ENCODE measurements around the gene ZBBX.

- no peak for TF ChIP-seq POLR2A (IDR thresholded peaks at IDR 0.05; ENCODE audit: low read depth, low read length)
- TF ChIP-seq TAF1 (IDR thresholded peaks at IDR 0.05; ENCODE audit: borderline replicate concordance, low read depth, low read length): no peak
These were observed 16.0 kb upstream of the ZBBX start for GRCh38 chr3:167396075-167396474.
